ENCODE results near the gene SLC26A6. TPM values are rescaled to one million over a fixed set of nuclear protein-coding genes. Genes with fewer than 3 reads are reported as not detected.

Gene SLC26A6
- total RNA-seq, 1 experiment from 2014 or later = 55.1 TPM

- no peak for TF ChIP-seq ZBTB33 (IDR thresholded peaks at IDR 0.05; ENCODE audit: extremely low read depth, insufficient replicate concordance, low read length)
Measured at GRCh38 chr3:48637305-48637704, 2.0 kb upstream of the SLC26A6 start (continued).

- no peaks in the 10 kb centered on the region for H4K20me1 ChIP-seq (ENCODE audit: insufficient read depth)
- H3K4me2 ChIP-seq (ENCODE audit: low read length) = peak overlapping the region; percentile 94
- DNase-seq (ENCODE audit: low read depth, low spot score) = no peak
- ATAC-seq = no peak
- H3K36me3 ChIP-seq (ENCODE audit: control insufficient read depth in 1 of 2, insufficient read depth in 2 of 2, low read length in 2 of 2) = peaks cover 9 to 20% of the 10 kb centered on the region in 2 experiments; a peak in 2 of 4 replicates
- no peaks in the 10 kb centered on the region for H3K9me2 ChIP-seq (ENCODE audit: insufficient read depth)
- no peaks in the 10 kb centered on the region for H3K27me3 ChIP-seq (ENCODE audit: insufficient read depth, low read length)
- H3K79me2 ChIP-seq (ENCODE audit: insufficient read depth, low read length) = peaks cover 12% of the 10 kb centered on the region; the same call in 1 of the 2 replicates
- RAD21 ChIA-PET (ENCODE audit: low non-redundant PET in 1 of 2, low total read pairs in 2 of 2, uncharacterized antibody in 2 of 2, unreplicated experiment in 2 of 2) = interaction anchor here in 1 of 2 experiments (1.4 kb wide), 1 partner anchor 27 kb away, joined by 4 read pairs; the partner anchor contains the start of gene CELSR3
- H3K27ac ChIP-seq (ENCODE audit: low read depth, low read length) = peak overlapping the region; percentile 73
- peak overlapping the region; percentile 80 for H3K9ac ChIP-seq (ENCODE audit: low read length)
- no peak for TF ChIP-seq ZNF274 (IDR thresholded peaks at IDR 0.05; ENCODE audit: low read depth, low read length)
- TF ChIP-seq SP1 (IDR thresholded peaks at IDR 0.05; ENCODE audit: low read depth) = no peak
- no peak for TF ChIP-seq CBX3 (IDR thresholded peaks at IDR 0.05; ENCODE audit: low read depth)
- no peak for TF ChIP-seq RAD21 (IDR thresholded peaks at IDR 0.05; ENCODE audit: low read depth)
- no peak for TF ChIP-seq EGR1 (IDR thresholded peaks at IDR 0.05; ENCODE audit: low read depth)
- no peak for TF ChIP-seq EZH2phosphoT487 (IDR thresholded peaks at IDR 0.05; ENCODE audit: borderline replicate concordance)
- BruUV-seq (replicated peaks) = no TSS peak
- H2AFZ ChIP-seq (ENCODE audit: low read depth, low read length, poor library complexity, severe bottlenecking) = no peak overlapping the region
- intact Hi-C loops (cut with micrococcal nuclease) = no loop called here
- POLR2A ChIA-PET = interaction anchor here (0.7 to 2.3 kb wide), 4 partner anchors 13 to 189 kb away, joined by 3 to 15 read pairs (median 4); partner anchors contain the start of genes ATRIP and CELSR3
- H3K9me3 ChIP-seq (ENCODE audit: control insufficient read depth in 1 of 2, insufficient read depth in 1 of 2, low read depth in 1 of 2, low read length in 2 of 2) = no peaks in the 10 kb centered on the region
- CTCF ChIA-PET = interaction anchor here (0.7 to 1.9 kb wide), 11 partner anchors 14 to 235 kb away, joined by 3 to 14 read pairs (median 4); partner anchors contain the start of genes CELSR3 and UQCRC1
- H3K4me1 ChIP-seq (ENCODE audit: control insufficient read depth in 1 of 2, insufficient read depth in 2 of 2, low read length in 2 of 2) = peaks cover 11 to 22% of the 10 kb centered on the region in 2 experiments
- peak overlapping the region; percentile 87 to 94 for H3K4me3 ChIP-seq (replicated peaks in 1 of 2; ENCODE audit: low read depth in 1 of 2, low read length in 2 of 2)
Measured at GRCh38 chr3:48636149-48636655, 941 bp upstream of the SLC26A6 start.
